ENCODE results near the gene CNTNAP1. TPM values are rescaled to one million over a fixed set of nuclear protein-coding genes. Genes with fewer than 3 reads are reported as not detected.
"Not testable (repeated sequence)": the region's sequence is repeated elsewhere in the genome, so short reads cannot be mapped to it uniquely, and the experiment has no call there.

Gene CNTNAP1
- total RNA-seq, 1 donor from 2014 or later: 17.0 TPM

DNA sequence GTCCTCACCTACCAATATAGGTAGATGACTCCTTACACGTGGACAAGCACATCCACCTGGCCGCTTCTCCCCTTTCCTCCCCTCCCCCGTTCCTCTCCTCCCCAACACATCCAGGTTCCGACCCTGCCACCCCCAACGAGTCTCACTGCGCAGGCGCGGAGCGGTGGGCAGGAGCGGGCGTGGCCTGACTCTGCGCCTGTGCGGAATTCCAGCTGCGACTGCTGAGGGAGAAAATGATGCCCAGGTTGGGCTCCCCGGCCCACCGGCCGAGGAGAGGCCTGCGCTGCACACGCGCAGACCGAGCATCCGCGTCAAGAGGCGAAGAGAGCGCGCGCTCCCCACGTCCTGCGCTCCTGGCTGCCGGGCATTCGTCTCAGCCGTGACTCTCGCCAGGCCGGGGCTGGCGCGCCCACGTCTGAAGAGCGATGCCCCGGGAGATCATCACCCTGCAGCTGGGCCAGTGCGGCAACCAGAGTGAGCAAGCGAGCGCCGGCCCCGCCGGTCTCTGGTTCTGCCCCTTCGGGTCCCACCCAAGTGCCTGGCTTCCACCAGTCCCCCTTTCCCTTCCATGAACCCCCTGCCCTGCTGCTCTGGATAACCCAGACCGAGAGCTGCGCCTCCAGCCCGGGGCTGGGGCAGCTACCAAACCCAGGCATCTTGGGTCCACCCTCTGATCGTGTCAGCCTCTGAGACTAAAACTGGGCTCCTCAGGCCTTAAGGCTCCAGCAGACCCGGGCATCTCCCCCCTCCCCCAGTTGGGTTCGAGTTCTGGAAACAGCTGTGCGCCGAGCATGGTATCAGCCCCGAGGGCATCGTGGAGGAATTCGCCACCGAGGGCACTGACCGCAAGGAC lies 23.0 kb upstream of the CNTNAP1 start, which contains the start of gene TUBG2:
TSS of gene TUBG2 (plus strand) at position 206 of the 853 bp plus-strand sequence. CDS start at position 426, 220 bp downstream.
- H3K27ac Mint-ChIP-seq (ENCODE audit: unreplicated experiment): peak within 1 kb of the TSS; percentile 57
- no peaks in the 10 kb centered on the region for H3K36me3 Mint-ChIP-seq (ENCODE audit: low read depth)
- H3K9me3 Mint-ChIP-seq: peaks cover 5% of the 10 kb centered on the region
- peak within 1 kb of the TSS; percentile 91 for H3K4me3 Mint-ChIP-seq
- TF ChIP-seq, protein P1, sequence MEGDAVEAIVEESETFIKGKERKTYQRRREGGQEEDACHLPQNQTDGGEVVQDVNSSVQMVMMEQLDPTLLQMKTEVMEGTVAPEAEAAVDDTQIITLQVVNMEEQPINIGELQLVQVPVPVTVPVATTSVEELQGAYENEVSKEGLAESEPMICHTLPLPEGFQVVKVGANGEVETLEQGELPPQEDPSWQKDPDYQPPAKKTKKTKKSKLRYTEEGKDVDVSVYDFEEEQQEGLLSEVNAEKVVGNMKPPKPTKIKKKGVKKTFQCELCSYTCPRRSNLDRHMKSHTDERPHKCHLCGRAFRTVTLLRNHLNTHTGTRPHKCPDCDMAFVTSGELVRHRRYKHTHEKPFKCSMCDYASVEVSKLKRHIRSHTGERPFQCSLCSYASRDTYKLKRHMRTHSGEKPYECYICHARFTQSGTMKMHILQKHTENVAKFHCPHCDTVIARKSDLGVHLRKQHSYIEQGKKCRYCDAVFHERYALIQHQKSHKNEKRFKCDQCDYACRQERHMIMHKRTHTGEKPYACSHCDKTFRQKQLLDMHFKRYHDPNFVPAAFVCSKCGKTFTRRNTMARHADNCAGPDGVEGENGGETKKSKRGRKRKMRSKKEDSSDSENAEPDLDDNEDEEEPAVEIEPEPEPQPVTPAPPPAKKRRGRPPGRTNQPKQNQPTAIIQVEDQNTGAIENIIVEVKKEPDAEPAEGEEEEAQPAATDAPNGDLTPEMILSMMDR (conservative IDR thresholded peaks at IDR 0.05): no peak
- peak; percentile 86 for DNase-seq (ENCODE audit: low read depth, low spot score)
- peaks cover 22% of the 10 kb centered on the region for H3K4me1 Mint-ChIP-seq
- no peaks in the 10 kb centered on the region for H3K27me3 Mint-ChIP-seq (ENCODE audit: low read depth)

DNA sequence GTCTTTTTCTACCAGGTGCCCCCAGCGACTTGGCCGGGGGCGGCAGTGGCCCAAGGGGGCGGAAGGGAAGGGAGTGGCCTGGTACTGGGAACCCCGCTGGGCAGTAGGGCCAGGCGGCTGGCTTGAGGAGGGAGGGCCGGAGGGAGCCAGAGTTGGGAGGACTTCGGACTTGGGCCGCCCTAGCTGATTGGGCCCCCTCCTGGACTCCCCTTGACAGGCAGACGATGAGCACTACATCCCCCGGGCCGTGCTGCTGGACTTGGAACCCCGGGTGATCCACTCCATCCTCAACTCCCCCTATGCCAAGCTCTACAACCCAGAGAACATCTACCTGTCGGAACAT lies 22.4 kb upstream of the CNTNAP1 start:
- H3K4me1 Mint-ChIP-seq: peaks cover 22% of the 10 kb centered on the region
- not testable (repeated sequence) for H3K27me3 Mint-ChIP-seq (ENCODE audit: low read depth); H3K36me3 Mint-ChIP-seq (ENCODE audit: low read depth); H3K9me3 Mint-ChIP-seq; H3K27ac Mint-ChIP-seq (ENCODE audit: unreplicated experiment); DNase-seq (ENCODE audit: low read depth, low spot score)
- H3K4me3 Mint-ChIP-seq: peak overlapping the region; percentile 91

DNA sequence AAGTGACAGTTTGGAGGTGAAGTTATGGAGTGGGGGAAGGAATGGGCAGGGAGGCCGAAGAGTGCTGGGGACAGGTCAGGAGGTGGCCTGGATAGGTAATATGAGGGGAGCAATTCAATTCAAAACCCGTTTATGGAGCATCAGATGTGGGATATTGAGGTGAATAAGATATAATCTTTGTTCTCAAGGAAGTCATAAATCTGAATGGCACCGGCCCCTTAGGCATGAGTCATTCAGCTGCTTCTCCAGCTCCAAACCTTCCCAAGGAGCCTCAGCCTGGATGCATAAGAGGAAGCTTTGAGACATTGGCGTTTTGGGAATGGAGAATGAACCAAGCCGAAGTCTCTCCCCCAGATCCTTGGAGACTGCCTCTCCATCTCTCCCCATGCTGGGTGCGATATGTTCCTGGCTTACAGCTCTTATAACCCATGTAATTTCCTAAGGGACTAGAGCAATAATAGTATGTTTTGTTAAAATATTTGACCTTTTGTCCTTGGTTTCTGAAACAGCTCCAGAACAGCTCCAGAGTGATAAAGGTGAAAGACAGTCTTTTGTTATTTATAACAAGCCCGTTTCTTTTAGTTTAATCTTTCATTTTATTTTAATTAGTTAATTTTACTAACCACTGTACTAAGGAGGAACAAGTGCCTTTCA lies 21.5 kb upstream of the CNTNAP1 start:
- Mint-ChIP-seq H3K36me3 (ENCODE audit: low read depth) (peaks cover 4% of the 10 kb centered on the region), H3K9me3 (peaks cover 5% of the 10 kb centered on the region), H3K4me1 (peaks cover 22% of the 10 kb centered on the region), H3K27ac (ENCODE audit: unreplicated experiment) (no peak overlapping the region), H3K27me3 (ENCODE audit: low read depth) (no peaks in the 10 kb centered on the region), H3K4me3 (peak overlapping the region; percentile 67)
- no peak for DNase-seq (ENCODE audit: low read depth, low spot score)
- TF ChIP-seq, protein P1 (conservative IDR thresholded peaks at IDR 0.05): no peak

DNA sequence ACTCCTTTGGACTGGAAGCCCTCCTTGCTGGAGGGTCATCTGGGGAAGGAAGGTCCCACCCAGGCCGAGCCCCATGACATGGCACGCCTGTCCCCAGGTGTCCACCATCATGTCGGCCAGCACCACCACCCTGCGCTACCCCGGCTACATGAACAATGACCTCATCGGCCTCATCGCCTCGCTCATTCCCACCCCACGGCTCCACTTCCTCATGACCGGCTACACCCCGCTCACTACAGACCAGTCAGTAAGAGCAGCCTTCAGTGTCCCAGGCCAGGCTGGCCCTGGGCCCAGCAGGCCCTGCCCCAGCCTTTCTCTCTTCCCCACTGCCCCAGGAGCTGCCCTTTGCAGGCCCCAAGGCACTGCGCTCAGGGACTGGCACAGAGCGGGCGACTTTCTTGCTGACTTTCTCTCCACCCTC lies 16.7 kb upstream of the CNTNAP1 start:
- TF ChIP-seq, protein P1 (conservative IDR thresholded peaks at IDR 0.05): no peak
- Mint-ChIP-seq H3K27me3 (ENCODE audit: low read depth) (no peaks in the 10 kb centered on the region), H3K27ac (ENCODE audit: unreplicated experiment) (no peak overlapping the region), H3K9me3 (no peaks in the 10 kb centered on the region), H3K4me3 (no peak overlapping the region), H3K4me1 (peaks cover 5% of the 10 kb centered on the region), H3K36me3 (ENCODE audit: low read depth) (peaks cover 16% of the 10 kb centered on the region)
- DNase-seq (ENCODE audit: low read depth, low spot score): no peak

DNA sequence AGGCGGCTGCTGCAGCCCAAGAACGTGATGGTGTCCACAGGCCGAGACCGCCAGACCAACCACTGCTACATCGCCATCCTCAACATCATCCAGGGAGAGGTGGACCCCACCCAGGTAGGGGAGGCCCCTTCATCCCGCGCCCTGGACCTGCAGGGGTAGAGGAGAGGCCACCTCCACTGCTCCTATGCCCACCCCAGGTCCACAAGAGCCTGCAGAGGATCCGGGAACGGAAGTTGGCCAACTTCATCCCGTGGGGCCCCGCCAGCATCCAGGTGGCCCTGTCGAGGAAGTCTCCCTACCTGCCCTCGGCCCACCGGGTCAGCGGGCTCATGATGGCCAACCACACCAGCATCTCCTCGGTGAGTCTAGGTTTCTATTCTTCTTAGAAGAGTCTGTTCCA lies 16.2 kb upstream of the CNTNAP1 start:
- not testable (repeated sequence) for DNase-seq (ENCODE audit: low read depth, low spot score); H3K27me3 Mint-ChIP-seq (ENCODE audit: low read depth); H3K4me3 Mint-ChIP-seq; H3K9me3 Mint-ChIP-seq; H3K27ac Mint-ChIP-seq (ENCODE audit: unreplicated experiment); H3K4me1 Mint-ChIP-seq
- peaks cover 16% of the 10 kb centered on the region for H3K36me3 Mint-ChIP-seq (ENCODE audit: low read depth)

DNA sequence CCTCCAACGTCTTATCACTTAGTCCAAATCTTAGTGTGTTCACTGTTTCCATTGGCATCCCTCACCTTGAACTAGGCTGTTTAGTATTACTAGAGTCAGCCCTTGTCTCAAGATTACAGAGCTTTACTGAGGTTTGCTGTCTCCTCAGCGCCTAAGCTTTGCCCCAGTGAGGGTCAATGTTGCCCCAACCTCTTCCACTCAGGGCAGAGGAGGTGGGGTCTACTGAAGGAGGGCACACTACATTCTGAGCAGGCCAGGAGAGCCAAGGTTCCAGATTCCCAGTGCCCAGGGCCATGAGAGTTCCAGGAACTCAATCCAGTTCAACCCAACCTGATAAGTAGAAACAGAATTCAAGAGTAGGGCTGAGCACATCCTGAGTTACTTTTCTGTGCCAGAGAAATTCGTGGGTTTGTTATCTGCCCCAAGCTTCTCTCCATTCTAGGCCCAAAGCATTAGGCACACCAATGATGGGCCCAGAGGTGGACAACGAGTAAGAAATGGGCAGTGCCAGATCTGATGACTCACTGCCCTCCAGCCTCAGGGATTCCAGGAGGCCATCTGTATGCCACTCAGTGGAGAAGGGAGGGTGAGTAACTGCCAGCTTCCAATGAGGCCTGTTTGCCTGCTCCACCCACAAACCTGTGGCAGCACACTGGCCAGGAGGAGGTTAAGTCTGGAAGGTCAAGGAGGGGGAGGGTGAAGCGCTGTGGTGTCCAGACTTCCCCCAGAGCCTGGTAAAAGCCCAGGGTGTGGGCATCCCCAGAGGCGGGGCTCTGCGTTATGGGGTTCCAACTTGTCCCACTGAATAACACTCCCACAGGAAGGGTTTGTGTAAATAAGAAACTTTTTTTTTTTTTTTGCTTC lies 15.0 kb upstream of the CNTNAP1 start:
- peaks cover 20% of the 10 kb centered on the region for H3K36me3 Mint-ChIP-seq (ENCODE audit: low read depth)
- peaks cover 8% of the 10 kb centered on the region for H3K27me3 Mint-ChIP-seq (ENCODE audit: low read depth)
- TF ChIP-seq, protein P1 (conservative IDR thresholded peaks at IDR 0.05): no peak
- no peak for DNase-seq (ENCODE audit: low read depth, low spot score)
- H3K4me1 Mint-ChIP-seq: peaks cover 10% of the 10 kb centered on the region
- no peak overlapping the region for H3K27ac Mint-ChIP-seq (ENCODE audit: unreplicated experiment)
- no peaks in the 10 kb centered on the region for H3K9me3 Mint-ChIP-seq
- H3K4me3 Mint-ChIP-seq: no peak overlapping the region
